Peyer's patch (tissue), 4 donors: Measurements from ENCODE around the gene VAPA.

Experiments
- CTCF ChIP-seq, 6 experiments: fragments of 450-650 bp in 4 of 6; fragments of 200-600 bp in 2 of 6; sonication (generic) in 1 of 6; IDR thresholded peaks; one replicate each; pipeline ENCODE4 v1.5.1; 2017 to 2019; ENCODE audit warnings: antibody characterized with exemption in 6 of 6, mild to moderate bottlenecking in 3 of 6, moderate library complexity in 1 of 6
- POLR2A ChIP-seq, 2 donors: fragments of 450-650 bp; IDR thresholded peaks; one replicate each; pipeline ENCODE4 v1.5.1; 2017; ENCODE audit warnings: antibody characterized with exemption in 2 of 2, mild to moderate bottlenecking in 2 of 2, moderate library complexity in 2 of 2

- TF ChIP-seq CTCF (IDR thresholded peaks at IDR 0.05) (no peak), POLR2A (IDR thresholded peaks at IDR 0.05) (no peak)
These were observed 72.5 kb downstream of the VAPA start for GRCh38 chr18:9986156-9986930.
